ENCODE results near the gene DNM1L.

Gene DNM1L

DNA sequence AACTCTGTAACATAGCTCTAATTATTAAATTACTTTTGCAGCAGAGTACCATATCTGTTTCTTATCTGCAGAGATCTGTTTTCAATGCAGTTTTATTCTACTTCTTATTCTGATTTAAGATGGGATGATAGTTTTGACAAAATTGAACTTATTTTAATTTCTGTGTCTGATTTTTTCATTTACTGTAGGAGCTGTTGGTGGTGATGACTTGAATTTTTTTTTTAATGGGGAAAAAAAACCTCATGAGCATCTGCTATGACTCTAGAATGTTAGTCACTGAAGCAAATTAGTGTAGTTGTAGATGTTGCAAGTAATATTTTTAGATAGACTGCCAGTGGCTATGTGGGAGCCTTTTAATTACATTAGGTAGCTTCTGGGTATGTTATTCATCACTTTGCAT is 23.4 kb downstream of the DNM1L start:
- Histone ChIP-seq H3K9ac (ENCODE audit: low read depth, low read length, poor library complexity, severe bottlenecking) (no peak overlapping the region), H3K79me2 (ENCODE audit: insufficient read depth, low read length) (peaks cover 39% of the 10 kb centered on the region), H4K20me1 (ENCODE audit: insufficient read depth, low read length, poor library complexity, severe bottlenecking) (peaks cover 12% of the 10 kb centered on the region), H3F3A (ENCODE audit: low read depth) (no peaks in the 10 kb centered on the region), H3K9me2 (replicated peaks; ENCODE audit: low read depth, low read length) (no peaks in the 10 kb centered on the region), H3K4me2 (ENCODE audit: low read depth, low read length, poor library complexity, severe bottlenecking) (no peak overlapping the region), H3K9me3 (ENCODE audit: insufficient read depth, low read depth, low read length) (no peaks in the 10 kb centered on the region), H3K27me3 (ENCODE audit: insufficient read depth, low read length, poor library complexity, severe bottlenecking) (no peaks in the 10 kb centered on the region), H3K36me3 (ENCODE audit: insufficient read depth, low read length) (peaks cover 17% of the 10 kb centered on the region), H3K4me1 (ENCODE audit: insufficient read depth, low read length, poor library complexity, severe bottlenecking) (peaks cover 24% of the 10 kb centered on the region), H2AFZ (ENCODE audit: low read length) (no peak overlapping the region), H3K4me3 (ENCODE audit: low read length, poor library complexity, severe bottlenecking) (no peak overlapping the region)
- TF ChIP-seq, protein P1, sequence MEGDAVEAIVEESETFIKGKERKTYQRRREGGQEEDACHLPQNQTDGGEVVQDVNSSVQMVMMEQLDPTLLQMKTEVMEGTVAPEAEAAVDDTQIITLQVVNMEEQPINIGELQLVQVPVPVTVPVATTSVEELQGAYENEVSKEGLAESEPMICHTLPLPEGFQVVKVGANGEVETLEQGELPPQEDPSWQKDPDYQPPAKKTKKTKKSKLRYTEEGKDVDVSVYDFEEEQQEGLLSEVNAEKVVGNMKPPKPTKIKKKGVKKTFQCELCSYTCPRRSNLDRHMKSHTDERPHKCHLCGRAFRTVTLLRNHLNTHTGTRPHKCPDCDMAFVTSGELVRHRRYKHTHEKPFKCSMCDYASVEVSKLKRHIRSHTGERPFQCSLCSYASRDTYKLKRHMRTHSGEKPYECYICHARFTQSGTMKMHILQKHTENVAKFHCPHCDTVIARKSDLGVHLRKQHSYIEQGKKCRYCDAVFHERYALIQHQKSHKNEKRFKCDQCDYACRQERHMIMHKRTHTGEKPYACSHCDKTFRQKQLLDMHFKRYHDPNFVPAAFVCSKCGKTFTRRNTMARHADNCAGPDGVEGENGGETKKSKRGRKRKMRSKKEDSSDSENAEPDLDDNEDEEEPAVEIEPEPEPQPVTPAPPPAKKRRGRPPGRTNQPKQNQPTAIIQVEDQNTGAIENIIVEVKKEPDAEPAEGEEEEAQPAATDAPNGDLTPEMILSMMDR (conservative IDR thresholded peaks at IDR 0.05; ENCODE audit: low read length): no peak
- no peak for TF ChIP-seq EZH2phosphoT487 (IDR thresholded peaks at IDR 0.05; ENCODE audit: borderline replicate concordance)

DNA sequence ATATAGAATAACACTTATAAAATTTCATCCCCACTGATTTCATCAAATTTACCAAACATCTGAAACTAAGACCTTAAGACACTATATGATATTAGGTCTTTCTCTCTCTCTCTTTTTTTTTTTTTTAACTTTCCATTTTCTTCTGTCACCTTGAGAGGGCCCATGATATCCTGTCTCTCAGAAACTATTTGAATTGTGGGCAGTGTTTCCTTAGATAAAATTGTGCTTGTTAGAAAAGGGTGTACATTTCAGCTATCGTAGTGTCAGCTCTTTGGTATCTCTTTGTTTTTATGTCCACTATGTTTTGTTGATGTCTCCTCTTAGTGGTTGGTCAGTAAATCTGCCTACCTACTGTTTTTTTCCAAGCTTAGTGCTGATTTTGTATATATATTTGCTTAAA is 23.8 kb downstream of the DNM1L start:
- TF ChIP-seq EZH2phosphoT487 (IDR thresholded peaks at IDR 0.05; ENCODE audit: borderline replicate concordance): no peak
- TF ChIP-seq, protein P1 (conservative IDR thresholded peaks at IDR 0.05; ENCODE audit: low read length): no peak
- Histone ChIP-seq H3K27me3 (ENCODE audit: insufficient read depth, low read length, poor library complexity, severe bottlenecking) (no peaks in the 10 kb centered on the region), H3K36me3 (ENCODE audit: insufficient read depth, low read length) (peaks cover 22% of the 10 kb centered on the region), H3K9me3 (ENCODE audit: insufficient read depth, low read depth, low read length) (no peaks in the 10 kb centered on the region), H3K4me2 (ENCODE audit: low read depth, low read length, poor library complexity, severe bottlenecking) (no peak overlapping the region), H3F3A (ENCODE audit: low read depth) (no peaks in the 10 kb centered on the region), H3K9ac (ENCODE audit: low read depth, low read length, poor library complexity, severe bottlenecking) (no peak overlapping the region), H4K20me1 (ENCODE audit: insufficient read depth, low read length, poor library complexity, severe bottlenecking) (peaks cover 13% of the 10 kb centered on the region), H3K4me3 (ENCODE audit: low read length, poor library complexity, severe bottlenecking) (no peak overlapping the region), H3K9me2 (replicated peaks; ENCODE audit: low read depth, low read length) (no peaks in the 10 kb centered on the region), H3K79me2 (ENCODE audit: insufficient read depth, low read length) (peaks cover 35% of the 10 kb centered on the region), H2AFZ (ENCODE audit: low read length) (no peak overlapping the region), H3K4me1 (ENCODE audit: insufficient read depth, low read length, poor library complexity, severe bottlenecking) (peaks cover 24% of the 10 kb centered on the region)

DNA sequence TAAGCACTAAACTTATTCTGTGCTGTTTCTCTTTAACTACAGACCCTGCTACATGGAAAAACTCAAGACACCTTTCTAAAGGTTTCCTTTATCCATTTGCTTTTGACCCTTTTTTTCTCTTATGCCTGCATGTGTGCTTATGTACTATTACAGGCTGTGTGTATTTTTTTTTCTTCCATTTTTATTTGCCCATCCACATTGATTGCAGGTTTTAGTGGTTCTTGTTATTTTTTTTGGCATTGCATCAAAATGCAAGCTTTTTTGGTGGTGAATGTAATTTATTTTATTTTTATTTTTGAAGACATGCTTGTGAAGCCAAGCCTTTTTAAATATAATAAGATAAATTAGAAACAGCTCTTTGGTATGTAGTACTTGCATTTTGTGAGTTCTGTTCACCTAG is 26.7 kb downstream of the DNM1L start:
- Histone ChIP-seq H3K9ac (ENCODE audit: low read depth, low read length, poor library complexity, severe bottlenecking) (no peak overlapping the region), H3K79me2 (ENCODE audit: insufficient read depth, low read length) (peaks cover 9% of the 10 kb centered on the region), H3K9me3 (ENCODE audit: insufficient read depth, low read depth, low read length) (no peaks in the 10 kb centered on the region), H3F3A (ENCODE audit: low read depth) (no peaks in the 10 kb centered on the region), H3K36me3 (ENCODE audit: insufficient read depth, low read length) (peaks cover 44% of the 10 kb centered on the region), H3K9me2 (replicated peaks; ENCODE audit: low read depth, low read length) (no peaks in the 10 kb centered on the region), H3K4me2 (ENCODE audit: low read depth, low read length, poor library complexity, severe bottlenecking) (no peak overlapping the region), H3K27me3 (ENCODE audit: insufficient read depth, low read length, poor library complexity, severe bottlenecking) (no peaks in the 10 kb centered on the region), H3K4me1 (ENCODE audit: insufficient read depth, low read length, poor library complexity, severe bottlenecking) (peaks cover 21% of the 10 kb centered on the region), H4K20me1 (ENCODE audit: insufficient read depth, low read length, poor library complexity, severe bottlenecking) (peaks cover 9% of the 10 kb centered on the region), H2AFZ (ENCODE audit: low read length) (no peak overlapping the region), H3K4me3 (ENCODE audit: low read length, poor library complexity, severe bottlenecking) (no peak overlapping the region)
- TF ChIP-seq, protein P1 (conservative IDR thresholded peaks at IDR 0.05; ENCODE audit: low read length): no peak
- TF ChIP-seq EZH2phosphoT487 (IDR thresholded peaks at IDR 0.05; ENCODE audit: borderline replicate concordance): no peak
